HCT116 (cell line): ENCODE results near the gene RPA4. TPM values are rescaled to one million over a fixed set of nuclear protein-coding genes. Genes with fewer than 3 reads are reported as not detected.

ENCODE experiments used
- ATAC-seq: fragments of 200-7000 bp; cut with Tn5 transposase; 2 replicates; pipeline ENCODE4 v1.9.1; 2020; ENCODE audit warnings: mild to moderate bottlenecking, moderate library complexity
- BruUV-seq: library from RNA; stranded (reverse); fragments of 400-500 nt; replicated peaks from 2 replicates; lab custom pipeline; 2021; lab: Mats Ljungman, UMichigan
- CTCF ChIA-PET: fragments of 300-600 bp; sonication (Branson Sonifier 250); formaldehyde crosslinking; loops from one replicate; lab custom pipeline; 2021; ENCODE audit warnings: antibody characterized with exemption; lab: Charles Lee
- POLR2A ChIA-PET: fragments of 300-600, 350-600 bp; sonication (Branson Sonifier 250); formaldehyde crosslinking; loops from one replicate; lab custom pipeline; 2021; ENCODE audit warnings: antibody characterized with exemption; lab: Charles Lee
- RAD21 ChIA-PET, 2 experiments: fragments of 300-600 bp; sonication (Branson Sonifier 250); formaldehyde crosslinking; loops; one replicate each; lab custom pipeline; 2023; ENCODE audit warnings: low total read pairs in 2 of 2; ENCODE audit not compliant: uncharacterized antibody in 2 of 2, unreplicated experiment in 2 of 2, low non-redundant PET in 1 of 2; lab: Charles Lee
- DNase-seq: peaks from one replicate; pipeline ENCODE4 v3.0.0-alpha.2; 2010; ENCODE audit warnings: low read depth, low spot score
- H2AFZ ChIP-seq: fragments of 200-600 bp; shearing (Covaris generic), sonication (generic); 2 replicates; pipeline ENCODE4 v1.6.1; 2017; ENCODE audit warnings: low read depth, mixed run types, mixed read lengths, antibody characterized with exemption, low read length; ENCODE audit not compliant: poor library complexity, severe bottlenecking
- H3K27ac ChIP-seq: 2 replicates; pipeline ENCODE4 v1.5.1; 2012; ENCODE audit warnings: low read depth, low read length
- H3K27me3 ChIP-seq: fragments of 200-600 bp; sonication (generic); 2 replicates; pipeline ENCODE4 v1.6.1; 2016; ENCODE audit warnings: mixed run types, low read length, mixed read lengths; ENCODE audit not compliant: insufficient read depth
- H3K36me3 ChIP-seq, 2 experiments: fragments of 200-500 bp in 1 of 2; fragments of 200-600 bp in 1 of 2; sonication (Bioruptor generic) in 1 of 2; sonication (generic) in 1 of 2; 2 replicates each; pipeline versions ENCODE4 v1.5.1 to v1.6.1; 2014 to 2016; ENCODE audit warnings: low read length in 2 of 2, inconsistent platforms in 1 of 2, mixed read lengths in 1 of 2, mixed run types in 1 of 2; ENCODE audit not compliant: insufficient read depth in 2 of 2, control insufficient read depth in 1 of 2
- H3K4me1 ChIP-seq, 2 experiments: fragments of 200-600 bp in 1 of 2; sonication (generic) in 1 of 2; 2 replicates each; pipeline versions ENCODE4 v1.5.1 to v1.6.1; 2012 to 2017; ENCODE audit warnings: low read length in 2 of 2, inconsistent platforms in 1 of 2, mild to moderate bottlenecking in 1 of 2, mixed read lengths in 1 of 2, mixed run types in 1 of 2, moderate library complexity in 1 of 2; ENCODE audit not compliant: insufficient read depth in 2 of 2, control insufficient read depth in 1 of 2
- H3K4me2 ChIP-seq: fragments of 200-600 bp; sonication (generic); 2 replicates; pipeline ENCODE4 v1.6.1; 2017; ENCODE audit warnings: mixed run types, low read length, mixed read lengths
- H3K4me3 ChIP-seq, 2 experiments: fragments of 200-600 bp in 1 of 2; sonication (generic) in 1 of 2; replicated peaks in 1 of 2; 2 replicates each; pipeline ENCODE4 v1.5.1; 2011 to 2016; ENCODE audit warnings: low read length in 2 of 2, control low read depth in 1 of 2, low read depth in 1 of 2, mild to moderate bottlenecking in 1 of 2, mixed read lengths in 1 of 2, mixed run types in 1 of 2
- H3K79me2 ChIP-seq: fragments of 200-600 bp; sonication (generic); 2 replicates; pipeline ENCODE4 v1.6.1; 2017; ENCODE audit warnings: mild to moderate bottlenecking, mixed run types, low read length, moderate library complexity, mixed read lengths; ENCODE audit not compliant: insufficient read depth
- H3K9ac ChIP-seq: fragments of 200-600 bp; sonication (generic); 2 replicates; pipeline ENCODE4 v1.6.1; 2016; ENCODE audit warnings: low read length, mixed read lengths
- H3K9me2 ChIP-seq: fragments of 200-600 bp; sonication (generic), shearing (Covaris generic); 2 replicates; pipeline ENCODE4 v1.6.1; 2017; ENCODE audit warnings: mixed run types, mild to moderate bottlenecking, moderate library complexity; ENCODE audit not compliant: insufficient read depth
- H3K9me3 ChIP-seq, 2 experiments: fragments of 200-500 bp in 1 of 2; fragments of 200-600 bp in 1 of 2; sonication (Bioruptor generic) in 1 of 2; sonication (generic) in 1 of 2; 2 replicates each; pipeline ENCODE4 v1.6.1; 2014 to 2017; ENCODE audit warnings: low read length in 2 of 2, mixed read lengths in 2 of 2, inconsistent platforms in 1 of 2, low read depth in 1 of 2, mild to moderate bottlenecking in 1 of 2, mixed run types in 1 of 2, moderate library complexity in 1 of 2; ENCODE audit not compliant: control insufficient read depth in 1 of 2, insufficient read depth in 1 of 2
- H4K20me1 ChIP-seq: fragments of 200-600 bp; sonication (generic), shearing (Covaris generic); 2 replicates; pipeline ENCODE4 v1.6.1; 2017; ENCODE audit warnings: mixed run types, mild to moderate bottlenecking, moderate library complexity; ENCODE audit not compliant: insufficient read depth
- ATF3 ChIP-seq: IDR thresholded peaks from 2 replicates; pipeline ENCODE4 v1.6.1; 2012
- CEBPB ChIP-seq: IDR thresholded peaks from 2 replicates; pipeline ENCODE4 v1.6.1; 2012; ENCODE audit warnings: low read depth
- EGR1 ChIP-seq: IDR thresholded peaks from 2 replicates; pipeline ENCODE4 v1.6.1; 2012; ENCODE audit warnings: low read depth
- ELF1 ChIP-seq: IDR thresholded peaks from 2 replicates; pipeline ENCODE4 v1.6.1; 2012; ENCODE audit warnings: low read depth, borderline replicate concordance
- EZH2 ChIP-seq: fragments of 200-600 bp; sonication (generic); IDR thresholded peaks from 2 replicates; pipeline ENCODE4 v1.6.1; 2017; ENCODE audit warnings: antibody characterized with exemption, mixed run types
- EZH2phosphoT487 ChIP-seq: fragments of 200-600 bp; IDR thresholded peaks from 2 replicates; pipeline ENCODE4 v1.6.1; 2018; ENCODE audit warnings: antibody characterized with exemption, borderline replicate concordance
- FOSL1 ChIP-seq: IDR thresholded peaks from 2 replicates; pipeline ENCODE4 v1.6.1; 2012; ENCODE audit warnings: low read depth
- JUND ChIP-seq: IDR thresholded peaks from 2 replicates; pipeline ENCODE4 v1.6.1; 2012
- MAX ChIP-seq: IDR thresholded peaks from 2 replicates; pipeline ENCODE4 v1.6.1; 2012
- POLR2A ChIP-seq: IDR thresholded peaks from 2 replicates; pipeline ENCODE4 v1.7.0; 2011; ENCODE audit warnings: borderline replicate concordance; ENCODE audit not compliant: insufficient read depth, insufficient read length; ENCODE audit errors: extremely low read depth
- POLR2AphosphoS5 ChIP-seq: IDR thresholded peaks from 2 replicates; pipeline ENCODE4 v1.6.1; 2011; ENCODE audit warnings: mild to moderate bottlenecking, low read depth, low read length, moderate library complexity
- REST ChIP-seq: IDR thresholded peaks from 2 replicates; pipeline ENCODE4 v1.6.1; 2012; ENCODE audit warnings: low read depth
- SIN3A ChIP-seq: IDR thresholded peaks from 2 replicates; pipeline ENCODE4 v1.6.1; 2012; ENCODE audit warnings: low read depth
- SRF ChIP-seq: IDR thresholded peaks from 2 replicates; pipeline ENCODE4 v1.6.1; 2012; ENCODE audit warnings: low read depth
- YY1 ChIP-seq: IDR thresholded peaks from 2 replicates; pipeline ENCODE4 v1.6.1; 2011; ENCODE audit warnings: low read length, low read depth, moderate library complexity, mild to moderate bottlenecking; ENCODE audit not compliant: insufficient replicate concordance; ENCODE audit errors: extremely low read depth
- ZBTB33 ChIP-seq: IDR thresholded peaks from 2 replicates; pipeline ENCODE4 v1.6.1; 2011; ENCODE audit warnings: mild to moderate bottlenecking, low read length, moderate library complexity; ENCODE audit not compliant: insufficient replicate concordance; ENCODE audit errors: extremely low read depth
- ZFX ChIP-seq: fragments of 450-650 bp; IDR thresholded peaks from 2 replicates; pipeline ENCODE4 v1.6.1; 2017
- intact Hi-C: fragments of 100-400 bp; cut with micrococcal nuclease; formaldehyde crosslinking; loops from 2 replicates; pipeline ENCODE4 v1.10.0; 2022
- total RNA-seq: library from RNA; stranded (reverse); gene quantifications from one replicate; pipeline ENCODE4 v1.2.1, GENCODE V29; 2021; ENCODE audit not compliant: unreplicated experiment

The RPA4 gene
- total RNA-seq, 1 experiment from 2014 or later: 0.20 TPM

- no peak for TF ChIP-seq ZBTB33
- TF ChIP-seq REST: no peak
- TF ChIP-seq SIN3A: no peak
- TF ChIP-seq MAX: no peak
- no peak for TF ChIP-seq EZH2
- no peak for TF ChIP-seq EZH2phosphoT487
- no peak for TF ChIP-seq EGR1
Observed at GRCh38 chrX:96906741-96907140, 23.0 kb downstream of the RPA4 start (continued).

- H3K9me2 ChIP-seq: no peaks in the 10 kb centered on the region
- no peak overlapping the region for H3K9ac ChIP-seq
- no peak overlapping the region for H3K4me3 ChIP-seq
- H3K9me3 ChIP-seq: no peaks in the 10 kb centered on the region
- H3K4me2 ChIP-seq: no peak overlapping the region
- no peaks in the 10 kb centered on the region for H3K36me3 ChIP-seq
- no peak overlapping the region for H2AFZ ChIP-seq
- TF ChIP-seq FOSL1: no peak
- TF ChIP-seq YY1: no peak
- TF ChIP-seq SRF: no peak
- TF ChIP-seq ZBTB33: no peak
- no peak for TF ChIP-seq ZFX
- no peak for TF ChIP-seq ELF1
- no peak for TF ChIP-seq JUND
- no peak for TF ChIP-seq ATF3
- TF ChIP-seq POLR2A: no peak
- TF ChIP-seq MAX: no peak
- no peak for TF ChIP-seq CEBPB
- TF ChIP-seq EZH2phosphoT487: no peak
- no peak for TF ChIP-seq POLR2AphosphoS5
- no peaks in the 10 kb centered on the region for H3K4me1 ChIP-seq
- BruUV-seq: no TSS peak
- intact Hi-C loops: no loop called here
- ChIA-PET RAD21 (no interaction called here), CTCF (no interaction called here), POLR2A (no interaction called here)
- H3K27ac ChIP-seq: no peak overlapping the region
- ATAC-seq: no peak
- H3K27me3 ChIP-seq: no peaks in the 10 kb centered on the region
- no peaks in the 10 kb centered on the region for H3K79me2 ChIP-seq
- DNase-seq: no peak
- H4K20me1 ChIP-seq: no peaks in the 10 kb centered on the region
Observed at GRCh38 chrX:96907516-96908272, 24.0 kb downstream of the RPA4 start.
